ENCODE results near the gene UBE2D2.

The UBE2D2 gene

GRCh38 chr5:139636975-139637408 is 75.9 kb downstream of the UBE2D2 start:
- no peak for DNase-seq

DNA sequence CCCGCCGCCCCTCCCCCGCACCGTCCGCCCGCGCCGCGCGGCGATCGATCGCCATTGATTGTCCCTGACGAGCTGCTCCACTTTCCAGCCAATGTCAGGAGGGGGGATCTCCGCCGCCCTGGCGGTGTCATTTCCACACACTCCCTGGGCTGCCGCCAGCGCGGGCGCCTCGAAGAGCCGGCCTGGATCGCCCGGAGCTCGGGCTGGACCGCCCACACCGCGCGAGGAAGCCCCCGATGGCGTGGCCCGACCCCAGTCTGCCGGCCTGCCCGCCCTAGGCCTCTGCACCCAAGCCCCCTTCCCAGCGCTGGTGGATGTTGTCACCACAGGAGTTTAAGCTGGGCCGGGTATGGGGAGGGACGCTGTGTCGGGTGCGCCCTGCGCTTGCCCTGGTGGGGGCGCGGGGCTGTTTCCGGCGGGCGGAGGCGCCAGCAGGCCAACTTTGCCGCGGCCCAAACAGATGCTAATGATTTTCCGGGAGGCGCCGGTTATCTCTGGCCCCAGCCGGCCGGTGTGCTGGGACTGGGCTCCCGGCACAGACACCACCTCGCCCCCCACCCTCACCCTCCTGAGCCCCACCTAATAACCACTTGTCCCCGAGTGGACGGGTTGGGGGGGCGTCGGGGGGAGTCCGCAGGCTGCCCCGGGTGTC is 76.4 kb downstream of the UBE2D2 start:
- peak; percentile 93 for DNase-seq

DNA sequence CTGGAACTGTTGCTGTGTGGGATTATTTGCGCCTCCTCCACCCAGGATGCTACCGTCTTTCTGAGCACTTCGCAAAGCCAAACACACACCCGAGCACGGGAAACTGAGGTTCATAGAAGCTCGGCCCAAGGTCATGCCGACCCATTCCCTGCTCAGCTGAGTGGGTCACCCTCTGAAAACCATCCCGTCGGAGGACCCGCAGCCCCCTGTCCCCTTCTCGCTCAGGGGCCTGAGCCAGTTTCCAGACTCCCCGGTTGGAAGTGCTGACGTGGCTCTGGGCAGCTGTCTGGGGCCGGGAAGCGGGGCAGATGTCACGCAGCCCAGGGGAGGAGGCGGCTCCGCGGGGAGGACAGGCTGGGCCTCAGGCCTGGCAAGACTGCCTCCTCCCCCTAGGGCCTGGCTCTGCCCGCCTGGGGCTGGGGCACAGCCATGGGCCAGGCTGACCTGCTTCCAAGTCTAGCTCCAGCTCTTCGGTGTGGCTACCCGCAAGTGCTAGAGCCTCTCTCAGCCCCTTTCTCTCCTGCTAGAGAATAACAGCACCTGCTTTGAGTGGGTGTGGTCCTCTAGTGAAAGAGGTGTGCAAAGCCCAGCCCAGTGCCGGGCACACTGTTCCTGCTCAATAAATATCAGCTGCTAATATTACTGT is 77.1 kb downstream of the UBE2D2 start:
- DNase-seq = peak; percentile 86

DNA sequence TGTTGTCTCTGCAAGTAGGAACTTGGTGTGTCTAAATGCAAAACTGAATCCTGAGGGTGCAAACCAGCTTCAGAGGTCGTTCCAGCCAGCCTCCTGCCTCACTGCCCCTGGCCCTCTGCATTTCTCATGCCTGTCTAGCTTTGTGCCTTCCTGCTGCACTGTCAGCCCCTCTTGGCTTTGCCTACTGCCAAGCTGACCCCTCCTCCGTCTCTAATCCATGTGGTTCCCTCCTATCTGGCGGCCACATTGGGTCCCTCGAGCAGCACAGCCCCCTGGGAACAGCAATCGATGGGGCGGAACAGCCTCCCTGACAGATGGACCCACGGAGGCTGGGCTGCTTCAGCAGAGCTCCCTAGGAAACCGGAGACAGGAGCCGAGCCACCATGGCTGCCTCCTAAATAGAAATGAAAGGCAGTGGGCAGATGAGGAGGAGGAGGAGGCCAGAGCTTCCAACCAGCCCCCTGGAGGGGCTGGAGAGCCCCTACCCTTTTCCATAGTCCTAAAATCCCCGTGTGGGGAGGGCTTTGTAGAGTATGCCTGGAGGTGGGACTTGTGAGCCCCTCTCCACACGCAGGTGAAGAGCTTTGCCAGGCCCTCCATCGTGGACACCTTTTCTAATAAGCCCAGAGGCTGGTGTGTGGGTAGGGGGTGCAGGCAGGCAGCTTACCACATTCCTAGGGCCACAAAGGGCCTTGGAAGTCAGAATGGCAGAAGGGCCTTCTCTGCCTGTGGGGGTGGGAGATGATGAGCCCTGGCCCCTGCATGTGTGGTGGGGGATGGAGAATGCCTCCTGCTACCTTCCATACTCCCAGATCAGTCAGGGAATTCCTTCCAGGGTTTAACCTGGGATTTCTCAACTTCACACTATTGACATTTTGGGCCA is 77.8 kb downstream of the UBE2D2 start:
- no peak for DNase-seq

- DNase-seq = no peak
Observed at GRCh38 chr5:139639619-139640380, 78.7 kb downstream of the UBE2D2 start.

DNA sequence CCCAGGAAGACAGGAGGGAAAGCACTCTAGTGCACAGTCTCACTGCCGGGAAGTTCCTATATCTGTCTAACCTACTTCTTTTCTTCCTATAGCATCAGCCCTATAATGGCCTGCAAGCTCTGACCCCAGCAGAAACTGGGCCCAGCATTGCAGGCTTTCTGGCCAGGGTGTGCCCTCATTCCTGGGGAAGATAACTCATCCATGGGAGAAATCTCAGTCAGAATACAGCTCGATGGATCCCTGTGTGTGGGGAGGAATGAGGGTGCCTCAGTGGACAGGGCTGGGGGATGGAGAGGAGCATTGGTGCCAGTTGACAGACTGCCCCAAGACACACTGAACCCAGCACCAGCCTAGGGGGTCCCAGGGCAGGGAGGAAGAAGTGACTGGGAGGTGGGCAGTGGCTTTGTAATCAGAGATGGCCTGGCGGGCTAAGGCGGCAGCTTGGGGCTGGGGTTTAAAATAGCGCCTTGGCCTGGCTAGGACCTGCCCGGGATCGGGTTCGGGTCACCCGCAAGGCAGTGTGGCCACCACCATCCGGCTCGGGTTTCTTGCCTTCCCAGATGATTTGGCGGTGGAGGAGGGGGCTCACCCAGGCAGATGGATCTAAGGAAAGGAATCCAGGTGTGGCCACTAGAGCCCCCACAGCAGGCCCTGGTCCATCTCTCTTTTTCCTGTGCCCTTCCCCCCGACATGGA is 79.4 kb downstream of the UBE2D2 start:
- no peak for DNase-seq

- no peak for DNase-seq
Observed at GRCh38 chr5:139641116-139642080, 80.3 kb downstream of the UBE2D2 start.

DNA sequence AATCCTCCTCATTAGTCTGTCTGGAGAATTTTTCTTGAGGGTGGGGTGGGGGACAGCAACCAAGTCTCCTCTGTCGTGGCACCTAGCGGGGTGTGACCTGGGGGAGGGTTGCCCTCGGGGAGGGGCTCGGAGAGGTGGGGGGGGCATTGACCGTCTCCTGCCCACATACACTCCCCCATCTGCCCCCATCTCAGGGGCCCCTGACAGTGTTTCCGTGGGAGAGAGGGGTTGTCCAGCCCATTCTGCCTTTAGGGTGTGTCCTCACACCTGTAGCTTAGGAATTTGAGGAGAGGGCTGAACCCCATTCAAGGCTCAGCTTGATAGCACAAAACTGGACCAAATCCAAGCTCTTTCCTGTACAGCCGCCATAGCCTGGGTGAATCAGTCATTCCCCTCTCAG is 81.1 kb downstream of the UBE2D2 start:
- no peak for DNase-seq

GRCh38 chr5:139642891-139643871 is 82.0 kb downstream of the UBE2D2 start:
- DNase-seq = no peak

- DNase-seq = no peak
Observed at GRCh38 chr5:139644001-139644456, 82.9 kb downstream of the UBE2D2 start.

- peak; percentile 10 for DNase-seq
Observed at GRCh38 chr5:139644646-139645429, 83.7 kb downstream of the UBE2D2 start.

DNA sequence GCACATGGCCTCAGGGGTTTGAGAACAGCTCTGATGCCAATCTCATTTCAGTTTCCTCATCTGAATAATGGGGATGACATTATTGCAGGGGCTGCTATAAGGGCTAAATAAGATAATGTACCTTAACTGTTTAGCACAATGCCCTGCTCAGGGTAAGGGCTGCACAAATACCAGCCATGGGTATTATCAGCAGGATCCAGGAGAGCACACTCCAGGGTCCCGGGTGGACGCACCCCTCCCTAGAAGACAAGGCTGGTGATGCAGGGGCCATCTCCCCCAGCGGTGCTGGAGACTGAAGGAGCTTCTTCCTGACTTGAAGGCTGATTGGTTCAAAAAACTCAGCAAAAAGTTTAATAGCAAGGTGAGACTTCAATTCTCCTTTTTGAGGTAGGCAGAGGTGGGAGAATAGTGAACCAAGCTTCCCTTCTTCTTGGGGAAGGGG is 84.3 kb downstream of the UBE2D2 start:
- peak; percentile 8 for DNase-seq

DNA sequence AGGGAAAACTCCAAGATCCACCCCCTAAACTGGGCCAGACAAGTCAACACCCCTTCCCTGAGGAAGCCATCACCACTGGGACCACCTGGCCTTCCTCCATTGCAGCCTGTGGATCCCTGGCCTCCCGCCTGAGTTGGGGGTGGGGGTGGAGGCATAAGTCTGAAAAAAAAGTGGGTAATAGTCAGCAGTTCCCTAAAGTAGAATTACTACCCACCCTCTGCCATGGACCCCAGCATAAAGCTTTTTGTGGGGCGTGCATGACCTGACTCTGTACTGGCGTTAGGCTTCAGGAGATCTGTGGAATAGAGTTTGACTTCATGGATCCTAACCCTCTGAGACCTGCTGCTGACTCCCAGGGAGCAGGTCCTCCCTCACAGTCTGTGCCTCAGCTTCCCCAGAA is 85.0 kb downstream of the UBE2D2 start:
- no peak for DNase-seq

- DNase-seq = peak; percentile 50
Observed at GRCh38 chr5:139646912-139647505, 85.9 kb downstream of the UBE2D2 start.

GRCh38 chr5:139647506-139648204 is 86.5 kb downstream of the UBE2D2 start:
- no peak for DNase-seq

DNA sequence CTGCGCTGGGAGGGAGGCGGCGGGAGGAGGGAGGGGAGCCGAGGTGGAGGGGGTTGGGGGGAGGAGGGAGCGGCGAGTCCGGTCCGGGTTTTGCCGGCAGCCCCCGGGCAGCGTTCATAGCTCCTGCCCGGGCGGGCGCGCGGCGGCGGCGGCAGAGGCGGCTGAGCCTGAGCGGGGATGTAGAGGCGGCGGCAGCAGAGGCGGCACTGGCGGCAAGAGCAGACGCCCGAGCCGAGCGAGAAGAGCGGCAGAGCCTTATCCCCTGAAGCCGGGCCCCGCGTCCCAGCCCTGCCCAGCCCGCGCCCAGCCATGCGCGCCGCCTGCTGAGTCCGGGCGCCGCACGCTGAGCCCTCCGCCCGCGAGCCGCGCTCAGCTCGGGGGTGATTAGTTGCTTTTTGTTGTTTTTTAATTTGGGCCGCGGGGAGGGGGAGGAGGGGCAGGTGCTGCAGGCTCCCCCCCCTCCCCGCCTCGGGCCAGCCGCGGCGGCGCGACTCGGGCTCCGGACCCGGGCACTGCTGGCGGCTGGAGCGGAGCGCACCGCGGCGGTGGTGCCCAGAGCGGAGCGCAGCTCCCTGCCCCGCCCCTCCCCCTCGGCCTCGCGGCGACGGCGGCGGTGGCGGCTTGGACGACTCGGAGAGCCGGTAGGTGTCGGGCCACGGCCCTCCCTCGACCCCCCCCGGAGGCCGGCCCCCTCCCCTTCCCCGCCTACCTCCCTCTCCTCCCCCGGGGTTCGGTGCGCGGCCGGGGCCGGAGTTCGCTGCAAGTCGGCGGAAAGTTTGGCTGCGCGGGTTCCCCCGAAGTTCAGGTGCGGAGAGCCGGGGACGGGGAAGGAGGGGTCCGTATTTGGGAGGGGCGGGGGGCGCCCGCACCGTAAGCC is 87.3 kb downstream of the UBE2D2 start, which contains the start of gene CXXC5:
Gene CXXC5, plus strand, starts transcription at position 145 of the 877 bp plus-strand sequence. CDS start 32,175 bp downstream, outside the sequence.
- peak; percentile 92 for DNase-seq
